SU-DHL-6 (cell line): Measurements from ENCODE around the gene GYPC.

Source experiments
- EZH2phosphoT487 ChIP-seq: fragments of 200-600 bp; sonication (generic), shearing (Covaris generic); conservative IDR thresholded peaks from 2 replicates; pipeline ENCODE4 v1.6.1; 2018; ENCODE audit warnings: mild to moderate bottlenecking, antibody characterized with exemption, low read length, moderate library complexity, mixed read lengths
- TF ChIP-seq, protein P1 (sequence below): fragments of 200-600 bp; sonication (generic); IDR thresholded peaks from one replicate; pipeline ENCODE4 v1.5.1; 2017; ENCODE audit warnings: antibody characterized with exemption, mild to moderate bottlenecking, low read length, moderate library complexity; ENCODE audit not compliant: insufficient read depth, poor library complexity, severe bottlenecking

DNA sequence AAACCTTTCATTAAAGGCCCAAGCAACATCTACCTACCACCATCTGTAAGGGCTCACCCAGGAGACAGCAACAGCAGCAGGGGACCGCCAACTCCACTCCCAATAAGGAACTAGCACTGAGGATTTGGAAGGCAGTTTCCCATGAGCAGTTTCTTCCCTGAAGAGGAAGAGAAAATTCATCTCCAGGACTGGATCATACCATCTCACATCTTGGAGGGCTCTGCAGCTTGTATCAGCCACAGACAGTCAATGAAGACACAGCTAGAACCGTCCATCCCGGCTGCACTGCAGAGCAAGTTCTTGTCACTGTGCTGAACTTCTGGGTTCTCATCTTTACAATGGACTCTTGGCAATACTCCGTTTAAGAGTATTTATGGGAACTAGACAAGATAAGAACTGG lies 2.8 kb upstream of the GYPC start:
- TF ChIP-seq, protein P1, sequence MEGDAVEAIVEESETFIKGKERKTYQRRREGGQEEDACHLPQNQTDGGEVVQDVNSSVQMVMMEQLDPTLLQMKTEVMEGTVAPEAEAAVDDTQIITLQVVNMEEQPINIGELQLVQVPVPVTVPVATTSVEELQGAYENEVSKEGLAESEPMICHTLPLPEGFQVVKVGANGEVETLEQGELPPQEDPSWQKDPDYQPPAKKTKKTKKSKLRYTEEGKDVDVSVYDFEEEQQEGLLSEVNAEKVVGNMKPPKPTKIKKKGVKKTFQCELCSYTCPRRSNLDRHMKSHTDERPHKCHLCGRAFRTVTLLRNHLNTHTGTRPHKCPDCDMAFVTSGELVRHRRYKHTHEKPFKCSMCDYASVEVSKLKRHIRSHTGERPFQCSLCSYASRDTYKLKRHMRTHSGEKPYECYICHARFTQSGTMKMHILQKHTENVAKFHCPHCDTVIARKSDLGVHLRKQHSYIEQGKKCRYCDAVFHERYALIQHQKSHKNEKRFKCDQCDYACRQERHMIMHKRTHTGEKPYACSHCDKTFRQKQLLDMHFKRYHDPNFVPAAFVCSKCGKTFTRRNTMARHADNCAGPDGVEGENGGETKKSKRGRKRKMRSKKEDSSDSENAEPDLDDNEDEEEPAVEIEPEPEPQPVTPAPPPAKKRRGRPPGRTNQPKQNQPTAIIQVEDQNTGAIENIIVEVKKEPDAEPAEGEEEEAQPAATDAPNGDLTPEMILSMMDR: no peak
- TF ChIP-seq EZH2phosphoT487: no peak
